ENCODE measurements around the gene ACTN4. TPM values are rescaled to one million over a fixed set of nuclear protein-coding genes. Genes with fewer than 3 reads are reported as not detected.
"Not testable (repeated sequence)": the region's sequence is repeated elsewhere in the genome, so short reads cannot be mapped to it uniquely, and the experiment has no call there.

The ACTN4 gene
- total RNA-seq, 5 donors from 2014 or later (not counting 1 experiment from before 2014, with no cell fraction given): 100.0 to 201 (median 175) TPM

DNA sequence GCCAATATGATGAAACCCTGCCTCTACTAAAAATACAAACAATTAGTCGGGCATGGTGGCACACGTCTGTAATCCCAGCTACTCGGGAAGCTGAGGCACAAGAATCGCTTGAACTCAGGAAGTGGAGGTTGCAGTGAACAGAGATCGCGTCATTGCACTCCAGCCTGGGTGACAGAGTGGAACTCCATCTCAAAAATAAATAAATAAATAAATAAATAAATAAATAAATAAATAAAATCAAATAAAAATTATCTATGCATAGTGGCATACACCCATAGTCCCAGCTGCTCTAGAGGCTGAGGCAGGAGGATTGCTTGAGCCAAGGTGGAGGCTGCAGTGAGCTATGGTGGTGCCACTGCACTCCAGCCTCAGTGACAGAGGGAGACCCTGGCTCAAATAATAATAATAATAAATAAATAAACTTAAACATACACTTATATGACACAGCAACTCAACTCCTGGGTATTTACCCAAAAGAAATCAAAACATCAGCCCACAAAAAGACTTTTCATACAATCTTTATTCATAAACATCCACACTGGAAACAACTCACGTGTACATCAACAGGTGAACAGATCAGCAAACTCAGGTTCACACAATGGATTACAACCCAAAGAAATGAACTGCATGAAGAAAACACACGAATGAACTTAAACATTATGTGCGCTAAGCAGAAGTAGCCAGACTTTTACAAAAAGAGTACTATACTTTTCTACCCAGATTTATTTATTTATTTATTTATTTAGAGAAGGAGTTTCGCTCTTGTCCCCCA is 119.0 kb downstream of the ACTN4 start:
- Histone ChIP-seq H3K36me3 (ENCODE audit: control insufficient read depth in 2 of 2, extremely low read depth in 1 of 2, insufficient read depth in 1 of 2, low read length in 1 of 2) (no peaks in the 10 kb centered on the region), H3K9me3 (no peaks in the 10 kb centered on the region), H3K4me1 (ENCODE audit: control insufficient read depth in 1 of 2, extremely low read depth in 1 of 2, insufficient read depth in 2 of 2, low read length in 2 of 2) (peaks cover 0 to 12% of the 10 kb centered on the region in 2 experiments), H3K4me3 (ENCODE audit: control insufficient read depth in 1 of 2, extremely low read depth in 1 of 2, low read length in 1 of 2) (no peak overlapping the region), H3K27me3 (replicated peaks in 1 of 2; ENCODE audit: control insufficient read depth in 2 of 2, extremely low read depth in 1 of 2, insufficient read depth in 2 of 2, low read length in 1 of 2) (no peaks in the 10 kb centered on the region), H3K27ac (ENCODE audit: low read length) (no peak overlapping the region)
- H3K36me3 Mint-ChIP-seq: no peaks in the 10 kb centered on the region
- WGBS (ENCODE audit: insufficient coverage): 56% methylated on average over 1 of the region's 10 CpGs
- H3K27ac Mint-ChIP-seq: no peak overlapping the region
- ChIA-PET POLR2A (no interaction called here), CTCF (no interaction called here)
- no peaks in the 10 kb centered on the region for H3K9me3 Mint-ChIP-seq
- H3K4me1 Mint-ChIP-seq: peaks cover 6 to 7% (median 6%) of the 10 kb centered on the region in 3 donors
- ATAC-seq (replicated peaks in 1 of 4): no peak
- no peak for DNase-seq
- no peaks in the 10 kb centered on the region for H3K27me3 Mint-ChIP-seq
- H3K4me3 Mint-ChIP-seq: no peak overlapping the region

DNA sequence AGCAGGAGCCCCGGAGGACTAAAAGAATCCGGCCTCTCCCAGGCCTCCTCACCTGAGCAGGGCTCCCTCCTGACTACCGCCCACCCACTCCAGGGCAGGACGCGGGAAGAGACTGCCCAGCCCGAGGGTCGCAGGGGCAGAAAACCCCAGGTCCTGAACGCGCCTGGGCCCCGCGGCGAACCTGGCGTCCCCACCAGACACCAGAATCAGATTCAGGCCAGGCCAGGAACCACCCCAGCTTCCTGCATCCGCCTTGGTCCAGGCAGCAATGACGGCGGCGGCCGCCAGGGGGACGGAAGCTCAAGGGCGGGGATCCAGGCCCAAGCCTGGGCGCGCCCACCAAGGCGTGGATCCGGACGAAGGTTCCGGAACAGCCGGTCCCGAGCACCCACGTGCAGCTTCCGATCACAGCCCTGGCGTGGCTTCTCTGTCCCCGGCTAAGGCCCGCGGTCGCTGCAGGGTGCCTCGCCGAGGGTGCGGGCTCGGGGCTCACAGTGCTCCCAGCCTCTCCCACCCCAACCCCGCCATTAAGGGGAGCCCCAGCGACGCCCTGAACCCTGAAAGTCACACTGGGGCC is 122.3 kb downstream of the ACTN4 start:
- Histone ChIP-seq H3K36me3 (ENCODE audit: control insufficient read depth in 2 of 2, extremely low read depth in 1 of 2, insufficient read depth in 1 of 2, low read length in 1 of 2) (no peaks in the 10 kb centered on the region), H3K27ac (ENCODE audit: low read length) (peak overlapping the region; percentile 87), H3K4me1 (ENCODE audit: control insufficient read depth in 1 of 2, extremely low read depth in 1 of 2, insufficient read depth in 2 of 2, low read length in 2 of 2) (peaks cover 0 to 12% of the 10 kb centered on the region in 2 experiments), H3K27me3 (replicated peaks in 1 of 2; ENCODE audit: control insufficient read depth in 2 of 2, extremely low read depth in 1 of 2, insufficient read depth in 2 of 2, low read length in 1 of 2) (no peaks in the 10 kb centered on the region), H3K9me3 (no peaks in the 10 kb centered on the region), H3K4me3 (ENCODE audit: control insufficient read depth in 1 of 2, extremely low read depth in 1 of 2, low read length in 1 of 2) (peak overlapping the region in 1 of 2 donors; percentile 54)
- DNase-seq (peak; percentile 72 to 97 (median 86)), ATAC-seq (replicated peaks in 1 of 4) (peak; percentile 83 to 91 (median 84))
- POLR2A ChIA-PET: interaction anchor here (0.6 to 0.7 kb wide), 2 partner anchors 18 to 122 kb away, joined by 3 to 9 read pairs; partner anchors contain the start of gene ACTN4 (in 1 of the 2)
- Mint-ChIP-seq H3K27ac (peak overlapping the region; percentile 68 to 84), H3K4me1 (peaks cover 6 to 7% (median 6%) of the 10 kb centered on the region in 3 donors), H3K36me3 (no peaks in the 10 kb centered on the region), H3K27me3 (no peaks in the 10 kb centered on the region), H3K9me3 (no peaks in the 10 kb centered on the region), H3K4me3 (peak overlapping the region; percentile 58 to 60 (median 58))
- 10% methylated on average over 30 of the region's 42 CpGs for WGBS (ENCODE audit: insufficient coverage)
- CTCF ChIA-PET: interaction anchor here (0.7 to 1.5 kb wide), 9 partner anchors 62 to 666 kb away, joined by 3 to 7 read pairs (median 3); partner anchors contain the start of genes ECH1 (in 1 of the 2), MRPS12 (in 1 of the 2), RINL (in 1 of the 2) and RPS16 (in 1 of the 2)

DNA sequence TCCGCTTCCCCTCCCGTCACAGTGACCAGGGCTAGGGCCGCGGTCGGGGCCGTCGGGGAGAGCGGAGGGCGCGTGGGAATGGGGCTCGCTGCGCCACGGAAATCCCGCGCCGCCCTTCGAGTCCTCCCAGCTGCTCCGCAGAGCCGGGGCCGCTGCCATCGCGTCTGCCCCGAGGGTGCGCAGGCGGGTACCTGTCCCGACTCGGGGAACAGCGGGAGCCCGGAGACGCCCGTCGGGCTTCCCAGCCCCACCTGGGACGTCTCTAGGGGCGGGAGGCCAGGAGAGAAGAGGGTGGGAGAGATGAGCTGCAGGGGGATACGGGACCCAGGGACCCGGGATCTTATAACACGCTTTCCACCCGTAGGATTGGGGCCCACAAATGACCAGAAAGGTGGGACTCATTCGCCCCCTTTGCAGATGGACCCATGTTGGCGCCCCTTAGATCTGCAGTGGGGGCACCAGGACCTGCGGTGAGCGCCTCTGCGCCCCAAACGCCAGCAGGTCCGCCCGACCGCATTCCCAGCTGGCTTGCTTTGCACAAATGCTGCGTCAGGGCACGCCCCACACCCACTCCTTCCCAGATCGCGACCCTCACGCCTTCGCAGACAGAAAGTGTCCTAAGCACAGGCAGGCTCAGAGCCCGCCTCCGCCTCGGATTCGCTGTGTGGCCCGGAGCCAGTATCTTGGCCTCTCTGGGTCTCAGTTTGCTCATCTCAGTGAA is 122.9 kb downstream of the ACTN4 start:
- WGBS (ENCODE audit: insufficient coverage): 8% methylated on average over 9 of the region's 58 CpGs
- POLR2A ChIA-PET: not testable (repeated sequence)

GRCh38 chr19:38770949-38771275 is 123.5 kb downstream of the ACTN4 start:
- H3K27me3 Mint-ChIP-seq; H3K4me3 Mint-ChIP-seq; H3K27ac Mint-ChIP-seq; H3K4me3 ChIP-seq (ENCODE audit: control insufficient read depth in 1 of 2, extremely low read depth in 1 of 2, low read length in 1 of 2); H3K27me3 ChIP-seq (replicated peaks in 1 of 2; ENCODE audit: control insufficient read depth in 2 of 2, extremely low read depth in 1 of 2, insufficient read depth in 2 of 2, low read length in 1 of 2); H3K9me3 Mint-ChIP-seq; DNase-seq; H3K4me1 Mint-ChIP-seq; H3K27ac ChIP-seq (ENCODE audit: low read length); H3K36me3 Mint-ChIP-seq; H3K9me3 ChIP-seq; CTCF ChIA-PET; H3K36me3 ChIP-seq (ENCODE audit: control insufficient read depth in 2 of 2, extremely low read depth in 1 of 2, insufficient read depth in 1 of 2, low read length in 1 of 2); POLR2A ChIA-PET: not testable (repeated sequence)
- peak; percentile 72 to 80 (median 78) for ATAC-seq (replicated peaks in 1 of 4)
- no CpG with 5 or more reads among the region's 22 CpGs for WGBS (ENCODE audit: insufficient coverage)
- H3K4me1 ChIP-seq (ENCODE audit: control insufficient read depth in 1 of 2, extremely low read depth in 1 of 2, insufficient read depth in 2 of 2, low read length in 2 of 2): peaks cover 0 to 12% of the 10 kb centered on the region in 2 experiments

More for the DNA sequence above, 122.9 kb downstream of the ACTN4 start:
- not testable (repeated sequence) for H3K36me3 Mint-ChIP-seq; H3K4me1 Mint-ChIP-seq; H3K9me3 Mint-ChIP-seq; H3K27ac Mint-ChIP-seq; H3K36me3 ChIP-seq (ENCODE audit: control insufficient read depth in 2 of 2, extremely low read depth in 1 of 2, insufficient read depth in 1 of 2, low read length in 1 of 2); H3K27me3 ChIP-seq (replicated peaks in 1 of 2; ENCODE audit: control insufficient read depth in 2 of 2, extremely low read depth in 1 of 2, insufficient read depth in 2 of 2, low read length in 1 of 2); H3K9me3 ChIP-seq; H3K27me3 Mint-ChIP-seq
- ATAC-seq (replicated peaks in 1 of 4) (peak; percentile 28 to 34 (median 33)), DNase-seq (peak in 1 of 35 experiments; percentile 23)
- CTCF ChIA-PET: interaction anchor here (0.9 to 1.5 kb wide), 6 partner anchors 61 to 665 kb away, joined by 3 to 7 read pairs (median 3); partner anchors contain the start of genes ECH1 (in 1 of the 2), MRPS12 (in 1 of the 2), RPS16 (in 1 of the 2) and SARS2 (in 1 of the 2)
- peak overlapping the region in 2 of 3 donors; percentile 58 to 60 for H3K4me3 Mint-ChIP-seq
- Histone ChIP-seq H3K4me1 (ENCODE audit: control insufficient read depth in 1 of 2, extremely low read depth in 1 of 2, insufficient read depth in 2 of 2, low read length in 2 of 2) (peaks cover 0 to 12% of the 10 kb centered on the region in 2 experiments), H3K4me3 (ENCODE audit: control insufficient read depth in 1 of 2, extremely low read depth in 1 of 2, low read length in 1 of 2) (peak overlapping the region in 1 of 2 donors; percentile 54), H3K27ac (ENCODE audit: low read length) (peak overlapping the region; percentile 87)

DNA sequence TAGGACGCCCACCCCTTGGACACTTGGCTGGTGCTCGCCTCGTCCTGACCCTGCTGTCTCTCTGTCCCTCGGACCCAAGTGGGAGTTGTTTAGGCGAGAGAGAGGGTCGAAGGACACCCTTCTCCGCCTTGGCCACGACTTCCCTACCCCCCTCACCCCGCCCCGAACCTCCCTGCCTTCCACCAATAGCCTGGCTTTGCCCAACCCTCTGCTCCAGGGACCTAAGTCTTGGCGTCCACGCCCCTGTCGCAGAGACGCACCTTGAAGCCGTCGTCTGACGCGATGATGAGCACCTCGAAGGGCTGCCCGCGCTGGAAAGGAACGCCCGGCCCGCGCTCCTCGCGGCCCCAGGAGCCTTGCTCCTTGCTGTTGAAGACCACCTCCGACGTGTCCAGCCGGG is 124.1 kb downstream of the ACTN4 start:
- H3K4me1 Mint-ChIP-seq; H3K9me3 Mint-ChIP-seq; ATAC-seq (replicated peaks in 1 of 4); H3K27me3 ChIP-seq (replicated peaks in 1 of 2; ENCODE audit: control insufficient read depth in 2 of 2, extremely low read depth in 1 of 2, insufficient read depth in 2 of 2, low read length in 1 of 2); POLR2A ChIA-PET; H3K36me3 ChIP-seq (ENCODE audit: control insufficient read depth in 2 of 2, extremely low read depth in 1 of 2, insufficient read depth in 1 of 2, low read length in 1 of 2); H3K9me3 ChIP-seq; H3K27ac Mint-ChIP-seq; H3K4me3 ChIP-seq (ENCODE audit: control insufficient read depth in 1 of 2, extremely low read depth in 1 of 2, low read length in 1 of 2); H3K27me3 Mint-ChIP-seq; H3K4me3 Mint-ChIP-seq; CTCF ChIA-PET; H3K36me3 Mint-ChIP-seq; DNase-seq; H3K27ac ChIP-seq (ENCODE audit: low read length): not testable (repeated sequence)
- H3K4me1 ChIP-seq (ENCODE audit: control insufficient read depth in 1 of 2, extremely low read depth in 1 of 2, insufficient read depth in 2 of 2, low read length in 2 of 2): peaks cover 0 to 12% of the 10 kb centered on the region in 2 experiments
- WGBS (ENCODE audit: insufficient coverage): no CpG with 5 or more reads among the region's 30 CpGs

DNA sequence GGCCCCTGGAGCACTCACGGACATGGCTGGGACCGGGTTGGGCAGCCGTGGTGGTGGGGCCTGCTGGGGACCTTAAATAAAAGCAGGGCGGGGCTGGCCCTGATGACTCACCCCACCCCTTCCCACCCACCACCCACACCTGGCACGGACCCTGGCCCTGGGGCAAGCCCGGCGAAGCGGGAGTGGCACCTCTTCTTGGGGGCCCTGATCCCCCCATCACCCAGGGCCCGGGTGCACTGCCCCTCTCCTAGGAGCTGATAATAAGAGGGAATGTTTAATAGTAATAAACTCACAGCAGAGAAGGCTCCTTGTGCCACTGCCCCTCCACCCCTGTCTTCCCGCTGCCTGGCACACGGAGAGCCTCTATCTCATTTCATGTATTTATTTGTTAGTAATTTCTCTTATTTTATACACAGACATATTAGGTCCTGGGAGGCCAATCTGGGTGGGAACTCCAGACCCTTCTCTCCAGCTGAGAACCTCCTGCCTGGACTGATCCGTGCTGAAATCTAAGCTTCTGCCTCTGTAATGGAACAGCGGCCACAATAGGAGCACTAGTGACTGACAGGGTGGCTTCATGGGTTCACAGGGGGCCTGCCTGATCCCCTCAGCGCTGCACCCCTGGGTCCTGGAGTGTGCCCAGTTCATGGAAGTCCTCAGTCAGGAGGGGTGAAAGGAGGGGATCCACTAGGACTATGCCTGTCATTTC is 126.2 kb downstream of the ACTN4 start, which contains the start of gene LGALS7:
TSS of gene LGALS7 (minus strand) at position 49 of the 709 bp plus-strand sequence. CDS start at position 24, 25 bp downstream.
- Histone ChIP-seq H3K4me1 (ENCODE audit: control insufficient read depth in 1 of 2, extremely low read depth in 1 of 2, insufficient read depth in 2 of 2, low read length in 2 of 2) (peaks cover 0 to 12% of the 10 kb centered on the region in 2 experiments), H3K9me3 (no peaks in the 10 kb centered on the region), H3K27ac (ENCODE audit: low read length) (no peak within 1 kb of the TSS), H3K27me3 (replicated peaks in 1 of 2; ENCODE audit: control insufficient read depth in 2 of 2, extremely low read depth in 1 of 2, insufficient read depth in 2 of 2, low read length in 1 of 2) (peaks cover 0 to 4% of the 10 kb centered on the region in 2 experiments), H3K4me3 (ENCODE audit: control insufficient read depth in 1 of 2, extremely low read depth in 1 of 2, low read length in 1 of 2) (no peak within 1 kb of the TSS), H3K36me3 (ENCODE audit: control insufficient read depth in 2 of 2, extremely low read depth in 1 of 2, insufficient read depth in 1 of 2, low read length in 1 of 2) (no peaks in the 10 kb centered on the region)
- H3K4me1 Mint-ChIP-seq: peaks cover 6 to 7% (median 6%) of the 10 kb centered on the region in 3 donors
- H3K4me3 Mint-ChIP-seq: no peak within 1 kb of the TSS
- ATAC-seq (replicated peaks in 1 of 4) (no peak), DNase-seq (no peak)
- WGBS (ENCODE audit: insufficient coverage): 100% methylated on average over 1 of the region's 14 CpGs
- POLR2A ChIA-PET: no interaction called here
- CTCF ChIA-PET: no interaction called here
- no peaks in the 10 kb centered on the region for H3K9me3 Mint-ChIP-seq
- H3K27me3 Mint-ChIP-seq: no peaks in the 10 kb centered on the region
- H3K36me3 Mint-ChIP-seq: no peaks in the 10 kb centered on the region
- peak within 1 kb of the TSS in 1 of 2 donors; percentile 23 for H3K27ac Mint-ChIP-seq

Measured in T-cell (primary cell).